ENCODE data around the gene KLF7.

KLF7 gene

DNA sequence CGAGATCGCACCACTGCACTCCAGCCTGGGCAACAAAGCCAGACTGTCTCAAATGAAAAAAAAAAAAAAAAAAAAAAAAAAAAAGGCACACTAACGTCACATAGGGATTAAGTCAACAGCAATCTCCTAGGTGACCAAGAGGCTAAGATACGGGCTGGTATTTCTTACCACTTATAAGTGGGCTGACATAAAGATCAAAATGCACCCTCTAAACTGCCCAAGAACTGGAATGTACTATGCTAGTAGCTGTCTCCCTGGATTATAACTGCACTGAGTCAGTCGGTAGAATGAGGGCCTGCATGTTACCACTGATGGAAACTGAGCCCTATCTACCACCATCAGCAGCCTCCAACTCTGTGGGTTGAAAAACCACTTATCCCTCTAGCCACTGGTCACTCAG, 80.6 kb downstream of the KLF7 start:
- no peak for ATAC-seq

DNA sequence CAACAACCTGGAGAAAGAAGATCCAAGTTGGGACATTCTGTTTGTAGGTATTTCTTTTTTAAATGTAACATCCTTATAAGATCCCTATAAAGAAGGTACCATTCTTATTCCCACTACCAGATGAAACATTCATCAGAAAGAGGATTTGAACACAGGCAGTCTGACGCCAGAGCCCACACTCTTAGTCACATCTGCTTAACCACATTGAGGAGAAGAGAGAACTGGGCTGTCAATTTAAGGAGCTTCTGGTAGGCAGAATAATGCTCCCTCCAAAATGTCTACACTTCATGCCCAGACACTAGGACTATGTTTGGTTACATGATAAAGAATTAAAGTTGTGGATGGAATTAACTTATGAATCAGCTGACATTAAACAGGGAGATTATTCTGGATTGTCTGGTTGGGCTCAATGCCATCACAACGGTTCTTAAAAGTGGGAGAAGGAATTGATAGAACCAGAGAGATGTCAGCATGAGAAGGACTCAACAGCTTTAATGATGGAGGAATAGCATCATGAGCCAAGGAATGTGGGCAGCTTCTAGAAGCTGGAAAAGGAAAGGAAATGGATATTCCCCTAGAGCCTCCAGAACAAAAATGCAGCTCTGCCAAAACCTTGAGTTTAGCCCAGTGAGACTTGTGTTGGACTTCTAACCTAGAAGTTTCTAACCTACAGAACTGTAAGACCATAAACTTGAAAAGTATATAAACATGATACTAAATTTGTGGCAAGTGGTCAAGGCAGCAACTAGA, 82.2 kb downstream of the KLF7 start:
- ATAC-seq, result no peak
- no peak for TF ChIP-seq ZNF8 (CRISPR knock-in tag; IDR thresholded peaks at IDR 0.05)
- TF ChIP-seq, protein P1, sequence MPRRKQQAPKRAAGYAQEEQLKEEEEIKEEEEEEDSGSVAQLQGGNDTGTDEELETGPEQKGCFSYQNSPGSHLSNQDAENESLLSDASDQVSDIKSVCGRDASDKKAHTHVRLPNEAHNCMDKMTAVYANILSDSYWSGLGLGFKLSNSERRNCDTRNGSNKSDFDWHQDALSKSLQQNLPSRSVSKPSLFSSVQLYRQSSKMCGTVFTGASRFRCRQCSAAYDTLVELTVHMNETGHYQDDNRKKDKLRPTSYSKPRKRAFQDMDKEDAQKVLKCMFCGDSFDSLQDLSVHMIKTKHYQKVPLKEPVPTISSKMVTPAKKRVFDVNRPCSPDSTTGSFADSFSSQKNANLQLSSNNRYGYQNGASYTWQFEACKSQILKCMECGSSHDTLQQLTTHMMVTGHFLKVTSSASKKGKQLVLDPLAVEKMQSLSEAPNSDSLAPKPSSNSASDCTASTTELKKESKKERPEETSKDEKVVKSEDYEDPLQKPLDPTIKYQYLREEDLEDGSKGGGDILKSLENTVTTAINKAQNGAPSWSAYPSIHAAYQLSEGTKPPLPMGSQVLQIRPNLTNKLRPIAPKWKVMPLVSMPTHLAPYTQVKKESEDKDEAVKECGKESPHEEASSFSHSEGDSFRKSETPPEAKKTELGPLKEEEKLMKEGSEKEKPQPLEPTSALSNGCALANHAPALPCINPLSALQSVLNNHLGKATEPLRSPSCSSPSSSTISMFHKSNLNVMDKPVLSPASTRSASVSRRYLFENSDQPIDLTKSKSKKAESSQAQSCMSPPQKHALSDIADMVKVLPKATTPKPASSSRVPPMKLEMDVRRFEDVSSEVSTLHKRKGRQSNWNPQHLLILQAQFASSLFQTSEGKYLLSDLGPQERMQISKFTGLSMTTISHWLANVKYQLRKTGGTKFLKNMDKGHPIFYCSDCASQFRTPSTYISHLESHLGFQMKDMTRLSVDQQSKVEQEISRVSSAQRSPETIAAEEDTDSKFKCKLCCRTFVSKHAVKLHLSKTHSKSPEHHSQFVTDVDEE (CRISPR knock-in tag; IDR thresholded peaks at IDR 0.05), result no peak

More for the DNA sequence above, 80.6 kb downstream of the KLF7 start:
- TF ChIP-seq TCF4 (CRISPR knock-in tag; IDR thresholded peaks at IDR 0.05; ENCODE audit: borderline replicate concordance) (no peak), ZFP3 (CRISPR knock-in tag; IDR thresholded peaks at IDR 0.05) (no peak), SNAI2 (CRISPR knock-in tag; IDR thresholded peaks at IDR 0.05) (no peak)
- TF ChIP-seq, protein P2, sequence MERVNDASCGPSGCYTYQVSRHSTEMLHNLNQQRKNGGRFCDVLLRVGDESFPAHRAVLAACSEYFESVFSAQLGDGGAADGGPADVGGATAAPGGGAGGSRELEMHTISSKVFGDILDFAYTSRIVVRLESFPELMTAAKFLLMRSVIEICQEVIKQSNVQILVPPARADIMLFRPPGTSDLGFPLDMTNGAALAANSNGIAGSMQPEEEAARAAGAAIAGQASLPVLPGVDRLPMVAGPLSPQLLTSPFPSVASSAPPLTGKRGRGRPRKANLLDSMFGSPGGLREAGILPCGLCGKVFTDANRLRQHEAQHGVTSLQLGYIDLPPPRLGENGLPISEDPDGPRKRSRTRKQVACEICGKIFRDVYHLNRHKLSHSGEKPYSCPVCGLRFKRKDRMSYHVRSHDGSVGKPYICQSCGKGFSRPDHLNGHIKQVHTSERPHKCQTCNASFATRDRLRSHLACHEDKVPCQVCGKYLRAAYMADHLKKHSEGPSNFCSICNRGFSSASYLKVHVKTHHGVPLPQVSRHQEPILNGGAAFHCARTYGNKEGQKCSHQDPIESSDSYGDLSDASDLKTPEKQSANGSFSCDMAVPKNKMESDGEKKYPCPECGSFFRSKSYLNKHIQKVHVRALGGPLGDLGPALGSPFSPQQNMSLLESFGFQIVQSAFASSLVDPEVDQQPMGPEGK (CRISPR knock-in tag; IDR thresholded peaks at IDR 0.05; ENCODE audit: borderline replicate concordance), result no peak
- TF ChIP-seq, protein P3, sequence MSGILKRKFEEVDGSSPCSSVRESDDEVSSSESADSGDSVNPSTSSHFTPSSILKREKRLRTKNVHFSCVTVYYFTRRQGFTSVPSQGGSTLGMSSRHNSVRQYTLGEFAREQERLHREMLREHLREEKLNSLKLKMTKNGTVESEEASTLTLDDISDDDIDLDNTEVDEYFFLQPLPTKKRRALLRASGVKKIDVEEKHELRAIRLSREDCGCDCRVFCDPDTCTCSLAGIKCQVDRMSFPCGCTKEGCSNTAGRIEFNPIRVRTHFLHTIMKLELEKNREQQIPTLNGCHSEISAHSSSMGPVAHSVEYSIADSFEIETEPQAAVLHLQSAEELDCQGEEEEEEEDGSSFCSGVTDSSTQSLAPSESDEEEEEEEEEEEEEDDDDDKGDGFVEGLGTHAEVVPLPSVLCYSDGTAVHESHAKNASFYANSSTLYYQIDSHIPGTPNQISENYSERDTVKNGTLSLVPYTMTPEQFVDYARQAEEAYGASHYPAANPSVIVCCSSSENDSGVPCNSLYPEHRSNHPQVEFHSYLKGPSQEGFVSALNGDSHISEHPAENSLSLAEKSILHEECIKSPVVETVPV (CRISPR knock-in tag; IDR thresholded peaks at IDR 0.05), result no peak

DNA sequence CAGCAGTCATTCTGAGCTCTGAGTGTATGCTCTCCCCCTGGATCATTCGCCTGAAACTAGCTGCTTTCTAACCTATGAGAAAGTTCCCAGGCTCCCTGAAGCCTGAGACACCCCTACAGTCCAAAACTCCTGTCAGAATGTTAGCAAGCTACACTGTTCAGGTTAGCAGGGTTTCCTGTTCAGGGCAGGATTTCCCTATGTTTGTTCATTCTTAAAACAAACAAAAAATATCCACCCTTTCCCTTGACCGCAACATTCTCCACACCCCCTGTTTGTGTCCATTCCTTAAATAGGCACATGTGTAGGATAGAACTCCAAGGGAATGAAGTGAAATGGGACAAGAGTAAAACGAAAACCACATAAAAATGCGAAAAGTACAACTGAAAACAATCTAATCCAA, 83.1 kb downstream of the KLF7 start:
- ATAC-seq, result no peak
- TF ChIP-seq CSDC2 (CRISPR knock-in tag; IDR thresholded peaks at IDR 0.05), result no peak
- no peak for TF ChIP-seq OSR1 (CRISPR knock-in tag; IDR thresholded peaks at IDR 0.05)
- TF ChIP-seq, protein P4, sequence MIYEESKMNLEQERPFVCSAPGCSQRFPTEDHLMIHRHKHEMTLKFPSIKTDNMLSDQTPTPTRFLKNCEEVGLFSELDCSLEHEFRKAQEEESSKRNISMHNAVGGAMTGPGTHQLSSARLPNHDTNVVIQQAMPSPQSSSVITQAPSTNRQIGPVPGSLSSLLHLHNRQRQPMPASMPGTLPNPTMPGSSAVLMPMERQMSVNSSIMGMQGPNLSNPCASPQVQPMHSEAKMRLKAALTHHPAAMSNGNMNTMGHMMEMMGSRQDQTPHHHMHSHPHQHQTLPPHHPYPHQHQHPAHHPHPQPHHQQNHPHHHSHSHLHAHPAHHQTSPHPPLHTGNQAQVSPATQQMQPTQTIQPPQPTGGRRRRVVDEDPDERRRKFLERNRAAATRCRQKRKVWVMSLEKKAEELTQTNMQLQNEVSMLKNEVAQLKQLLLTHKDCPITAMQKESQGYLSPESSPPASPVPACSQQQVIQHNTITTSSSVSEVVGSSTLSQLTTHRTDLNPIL (CRISPR knock-in tag; IDR thresholded peaks at IDR 0.05; ENCODE audit: low read depth), result no peak
- no peak for TF ChIP-seq ARNTL (CRISPR knock-in tag; IDR thresholded peaks at IDR 0.05; ENCODE audit: borderline replicate concordance, low read depth)
- TF ChIP-seq, protein P3 (CRISPR knock-in tag; IDR thresholded peaks at IDR 0.05), result no peak
- TF ChIP-seq ZFP30 (CRISPR knock-in tag; IDR thresholded peaks at IDR 0.05), result no peak
- TF ChIP-seq ESRRG (CRISPR knock-in tag; IDR thresholded peaks at IDR 0.05), result no peak
- no peak for TF ChIP-seq RARB (CRISPR knock-in tag; IDR thresholded peaks at IDR 0.05)
- TF ChIP-seq ZNF8 (CRISPR knock-in tag; IDR thresholded peaks at IDR 0.05), result no peak

DNA sequence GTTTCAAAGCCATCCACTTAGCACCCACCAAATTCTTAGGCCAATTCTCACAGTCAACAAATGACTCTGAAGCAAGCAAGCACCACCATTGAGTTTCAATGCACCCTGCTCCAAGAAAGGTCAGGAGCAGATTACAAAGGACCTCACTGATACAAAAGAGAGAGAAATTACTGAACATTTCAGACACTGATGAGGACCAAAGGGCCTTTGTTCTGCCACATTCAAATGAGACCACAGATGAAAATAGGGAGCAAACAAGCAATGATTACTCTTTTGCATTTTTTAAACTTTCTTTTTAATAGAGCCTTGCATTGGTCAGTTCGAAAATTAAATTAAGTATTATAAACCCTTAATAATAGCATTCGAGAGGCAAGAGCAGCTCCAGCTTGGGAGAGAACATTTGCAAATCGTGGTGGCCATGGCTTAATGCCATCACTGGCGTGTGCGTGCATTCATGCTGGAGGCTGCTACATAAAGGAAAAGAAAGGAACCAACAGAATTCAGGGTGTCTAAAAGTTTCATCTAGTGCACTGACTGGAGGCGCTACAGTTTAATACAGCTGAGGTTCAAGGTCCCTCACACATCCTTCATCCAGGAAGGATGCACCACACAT, 87.5 kb downstream of the KLF7 start:
- no peak for ATAC-seq
- TF ChIP-seq TOX (CRISPR knock-in tag; IDR thresholded peaks at IDR 0.05; ENCODE audit: borderline replicate concordance), result no peak
- TF ChIP-seq RARB (CRISPR knock-in tag; IDR thresholded peaks at IDR 0.05), result no peak
- TF ChIP-seq, protein P3 (CRISPR knock-in tag; IDR thresholded peaks at IDR 0.05), result no peak
- no peak for TF ChIP-seq ARNTL (CRISPR knock-in tag; IDR thresholded peaks at IDR 0.05; ENCODE audit: borderline replicate concordance, low read depth)
- TF ChIP-seq TCF4 (CRISPR knock-in tag; IDR thresholded peaks at IDR 0.05; ENCODE audit: borderline replicate concordance), result no peak
- TF ChIP-seq, protein P5, sequence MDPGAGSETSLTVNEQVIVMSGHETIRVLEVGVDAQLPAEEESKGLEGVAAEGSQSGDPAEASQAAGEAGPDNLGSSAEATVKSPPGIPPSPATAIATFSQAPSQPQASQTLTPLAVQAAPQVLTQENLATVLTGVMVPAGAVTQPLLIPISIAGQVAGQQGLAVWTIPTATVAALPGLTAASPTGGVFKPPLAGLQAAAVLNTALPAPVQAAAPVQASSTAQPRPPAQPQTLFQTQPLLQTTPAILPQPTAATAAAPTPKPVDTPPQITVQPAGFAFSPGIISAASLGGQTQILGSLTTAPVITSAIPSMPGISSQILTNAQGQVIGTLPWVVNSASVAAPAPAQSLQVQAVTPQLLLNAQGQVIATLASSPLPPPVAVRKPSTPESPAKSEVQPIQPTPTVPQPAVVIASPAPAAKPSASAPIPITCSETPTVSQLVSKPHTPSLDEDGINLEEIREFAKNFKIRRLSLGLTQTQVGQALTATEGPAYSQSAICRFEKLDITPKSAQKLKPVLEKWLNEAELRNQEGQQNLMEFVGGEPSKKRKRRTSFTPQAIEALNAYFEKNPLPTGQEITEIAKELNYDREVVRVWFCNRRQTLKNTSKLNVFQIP (CRISPR knock-in tag; IDR thresholded peaks at IDR 0.05; ENCODE audit: borderline replicate concordance, low read depth), result no peak
